RWPE1 (cell line): ENCODE results near the gene EFS.
"Not testable (repeated sequence)": the region's sequence is repeated elsewhere in the genome, so short reads cannot be mapped to it uniquely, and the experiment has no call there.

Experiments used
- CTCF ChIA-PET: fragments of 350-600 bp; sonication (Branson Sonifier 250); formaldehyde crosslinking; extraction: SDS; loops from one replicate; lab custom pipeline; 2021; lab: Yijun Ruan, JAX
- POLR2A ChIA-PET: fragments of 400-600 bp; formaldehyde crosslinking; extraction: SDS; loops from one replicate; lab custom pipeline; 2020; ENCODE audit warnings: antibody characterized with exemption; ENCODE audit not compliant: low non-redundant PET; lab: Yijun Ruan, JAX
- DNase-seq: peaks from one replicate; pipeline ENCODE4 v3.0.0; 2012; ENCODE audit warnings: low spot score
- H3K27ac ChIP-seq: fragments of 450-650 bp; 2 replicates; pipeline ENCODE4 v1.5.1; 2017
- TF ChIP-seq, protein P1 (sequence below): fragments of 450-650 bp; conservative IDR thresholded peaks from 2 replicates; pipeline ENCODE4 v1.5.1; 2017; ENCODE audit warnings: low read depth, mild to moderate bottlenecking

The EFS gene

DNA sequence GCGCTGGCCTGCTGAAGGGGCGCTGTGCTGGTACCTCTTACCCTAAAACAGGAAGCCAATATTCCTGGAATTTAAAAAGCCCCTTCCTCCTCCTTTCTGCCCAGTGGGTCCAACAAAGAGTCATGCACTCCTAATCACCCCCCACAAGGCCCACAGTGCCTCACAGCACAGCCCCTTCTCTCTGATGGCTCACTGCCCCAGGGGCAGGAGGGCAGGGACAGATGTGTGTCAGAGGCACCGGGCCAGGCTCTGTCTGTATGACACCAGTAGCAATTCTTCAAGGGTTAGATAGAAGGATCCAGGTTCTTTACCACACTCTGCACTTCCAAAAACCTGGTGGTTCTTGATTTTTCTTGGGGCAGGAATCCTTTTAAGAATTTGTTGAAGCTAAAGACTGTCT, 34.2 kb upstream of the EFS start:
- TF ChIP-seq, protein P1, sequence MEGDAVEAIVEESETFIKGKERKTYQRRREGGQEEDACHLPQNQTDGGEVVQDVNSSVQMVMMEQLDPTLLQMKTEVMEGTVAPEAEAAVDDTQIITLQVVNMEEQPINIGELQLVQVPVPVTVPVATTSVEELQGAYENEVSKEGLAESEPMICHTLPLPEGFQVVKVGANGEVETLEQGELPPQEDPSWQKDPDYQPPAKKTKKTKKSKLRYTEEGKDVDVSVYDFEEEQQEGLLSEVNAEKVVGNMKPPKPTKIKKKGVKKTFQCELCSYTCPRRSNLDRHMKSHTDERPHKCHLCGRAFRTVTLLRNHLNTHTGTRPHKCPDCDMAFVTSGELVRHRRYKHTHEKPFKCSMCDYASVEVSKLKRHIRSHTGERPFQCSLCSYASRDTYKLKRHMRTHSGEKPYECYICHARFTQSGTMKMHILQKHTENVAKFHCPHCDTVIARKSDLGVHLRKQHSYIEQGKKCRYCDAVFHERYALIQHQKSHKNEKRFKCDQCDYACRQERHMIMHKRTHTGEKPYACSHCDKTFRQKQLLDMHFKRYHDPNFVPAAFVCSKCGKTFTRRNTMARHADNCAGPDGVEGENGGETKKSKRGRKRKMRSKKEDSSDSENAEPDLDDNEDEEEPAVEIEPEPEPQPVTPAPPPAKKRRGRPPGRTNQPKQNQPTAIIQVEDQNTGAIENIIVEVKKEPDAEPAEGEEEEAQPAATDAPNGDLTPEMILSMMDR, result no peak
- CTCF ChIA-PET, result no interaction called here
- no peak overlapping the region for H3K27ac ChIP-seq
- POLR2A ChIA-PET, result no interaction called here
- no peak for DNase-seq

DNA sequence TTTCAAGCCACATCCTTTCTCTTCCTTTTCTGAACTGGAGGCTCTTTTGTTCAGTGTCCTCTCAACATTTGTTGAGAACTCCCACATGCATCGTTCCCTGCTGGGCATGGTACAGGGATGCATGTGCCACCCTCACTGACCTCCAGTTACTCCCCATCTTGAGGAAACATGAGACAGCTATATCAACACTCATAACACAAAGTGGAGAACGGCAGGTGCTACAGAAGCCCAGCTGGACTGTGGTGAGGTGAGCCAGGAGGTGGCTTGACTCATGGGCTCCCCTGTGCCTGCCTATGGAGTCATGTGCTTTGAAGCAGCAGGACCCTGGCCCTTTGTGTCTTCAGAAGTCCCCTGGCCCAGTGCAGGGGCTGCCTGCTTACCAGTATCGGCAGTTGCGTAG, 33.4 kb upstream of the EFS start:
- no peak overlapping the region for H3K27ac ChIP-seq
- POLR2A ChIA-PET, result no interaction called here
- CTCF ChIA-PET, result no interaction called here
- TF ChIP-seq, protein P1, result no peak
- no peak for DNase-seq

DNA sequence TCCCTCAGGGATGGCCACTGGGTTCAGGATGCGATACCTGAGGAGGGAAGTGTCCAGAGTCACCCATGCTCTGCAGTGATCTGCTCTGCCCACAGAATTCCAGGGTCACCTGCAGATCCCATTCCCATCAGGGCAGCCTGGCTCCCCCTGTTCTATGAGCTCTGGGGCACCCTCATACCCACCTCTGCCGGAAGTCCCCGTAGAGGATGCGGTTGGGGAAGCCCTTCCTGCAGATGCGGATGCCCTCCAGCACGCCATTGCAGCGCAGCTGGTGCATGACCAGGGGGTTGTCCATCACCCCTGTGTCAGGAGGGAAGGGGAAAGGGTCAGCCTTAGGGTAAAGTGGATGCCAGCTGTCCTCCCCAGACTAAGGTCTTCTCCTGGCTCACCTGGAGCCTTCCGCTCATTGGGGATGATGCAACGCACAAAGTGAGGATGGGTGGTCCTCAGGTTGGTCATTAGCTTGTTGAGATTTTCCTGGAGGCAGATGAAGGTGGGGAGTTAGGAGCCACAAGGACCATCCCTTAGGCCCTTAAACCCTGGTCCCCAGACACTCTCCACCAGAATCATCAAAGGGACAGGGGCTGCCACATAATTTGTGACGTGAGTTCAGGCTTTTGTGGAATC, 31.9 kb upstream of the EFS start:
- no peak overlapping the region for H3K27ac ChIP-seq
- TF ChIP-seq, protein P1, result no peak
- no peak for DNase-seq
- POLR2A ChIA-PET, result no interaction called here
- CTCF ChIA-PET, result no interaction called here

DNA sequence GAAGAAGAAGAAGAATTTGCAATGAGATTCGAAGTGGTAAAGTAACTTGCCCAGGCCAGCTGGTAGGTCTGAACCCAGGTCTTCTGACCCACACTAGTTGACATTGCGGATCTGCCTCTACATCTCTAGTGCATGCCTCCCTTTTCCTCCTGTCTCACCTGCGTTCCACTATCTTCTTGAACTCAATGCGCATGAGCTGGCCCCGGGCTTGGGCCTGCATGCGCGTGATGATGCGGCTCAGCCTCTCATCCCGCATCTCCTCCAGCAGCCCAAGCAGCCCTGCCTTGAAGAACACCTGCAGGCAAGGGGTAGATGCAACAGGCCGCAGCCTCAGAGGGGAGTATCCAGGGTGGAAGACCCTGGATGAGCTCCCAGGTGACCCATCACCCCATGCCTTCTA, 31.2 kb upstream of the EFS start:
- H3K27ac ChIP-seq, result no peak overlapping the region
- ChIA-PET CTCF (no interaction called here), POLR2A (no interaction called here)
- no peak for DNase-seq
- TF ChIP-seq, protein P1, result no peak

DNA sequence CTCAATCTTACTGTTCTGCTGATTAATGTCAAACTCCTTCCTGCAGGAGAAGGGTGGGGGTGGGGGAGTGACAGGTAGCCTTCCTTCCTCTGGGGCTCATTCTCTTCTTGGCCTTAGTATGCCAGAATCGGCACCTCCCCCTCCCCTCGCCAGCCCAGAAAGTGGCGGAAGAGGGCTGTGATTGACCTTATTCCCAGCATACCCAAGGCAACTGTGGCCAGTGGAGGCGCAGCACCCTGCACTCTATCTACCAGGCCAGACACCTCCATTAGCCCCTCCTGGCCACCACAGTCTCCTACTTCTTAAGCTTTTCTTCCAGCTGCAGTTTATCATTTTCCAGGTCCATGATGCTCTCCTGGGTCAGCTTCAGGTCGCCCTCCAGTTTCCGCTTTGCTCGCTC, 27.6 kb upstream of the EFS start:
- CTCF ChIA-PET, result interaction anchor here (1.0 to 1.5 kb wide), 3 partner anchors 13 to 239 kb away, joined by 3 to 8 read pairs (median 6); no protein-coding TSS in a partner anchor

DNA sequence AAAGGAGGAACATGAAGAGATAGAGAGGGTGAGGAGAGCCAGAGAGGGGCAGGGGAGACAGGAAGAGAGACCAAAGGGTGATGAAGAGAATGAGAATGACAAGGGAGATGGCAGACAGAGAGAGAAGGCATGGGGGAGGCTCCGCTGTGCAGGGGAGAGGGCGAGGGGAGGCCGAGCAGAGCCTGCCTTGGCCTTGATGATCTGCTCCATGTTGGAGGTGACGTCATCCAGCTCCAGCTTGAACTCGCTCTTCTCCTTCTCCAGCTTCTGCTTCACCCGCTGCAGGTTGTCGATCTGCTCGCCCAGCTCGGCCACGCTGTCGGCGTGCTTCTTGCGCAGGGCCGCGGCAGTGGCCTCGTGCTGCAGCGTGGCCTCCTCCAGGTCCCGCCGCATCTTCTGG, 24.9 kb upstream of the EFS start:
- CTCF ChIA-PET, result interaction anchor here (0.6 kb wide), 1 partner anchor 96 kb away, joined by 4 read pairs; no protein-coding TSS in a partner anchor
- DNase-seq, POLR2A ChIA-PET, H3K27ac ChIP-seq: not testable (repeated sequence)

More for the DNA sequence above, 27.6 kb upstream of the EFS start:
- POLR2A ChIA-PET, result no interaction called here
- no peak overlapping the region for H3K27ac ChIP-seq
- DNase-seq, result no peak
- TF ChIP-seq, protein P1, result no peak

DNA sequence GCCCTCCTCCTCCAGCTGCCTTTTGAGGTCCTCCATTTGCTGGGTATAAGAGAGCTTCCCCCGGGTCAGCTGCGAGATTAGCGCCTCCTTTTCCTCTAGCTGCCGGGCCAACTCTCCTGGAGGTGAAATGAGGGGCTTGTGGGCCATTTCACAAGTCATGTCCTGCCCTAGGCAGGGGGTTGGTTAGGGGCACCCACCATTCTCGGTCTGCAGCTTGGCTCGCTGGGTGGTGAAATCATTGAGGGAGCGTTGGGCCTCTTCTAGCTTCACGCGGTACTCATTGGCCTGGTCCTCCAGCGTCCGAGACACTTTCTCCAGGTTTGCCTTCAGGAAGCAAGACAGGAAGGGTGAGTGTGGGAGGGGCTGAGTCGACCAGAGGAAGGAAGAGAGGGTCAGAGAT, 24.4 kb upstream of the EFS start:
- DNase-seq, result no peak
- TF ChIP-seq, protein P1, result no peak
- H3K27ac ChIP-seq, result no peak overlapping the region
- ChIA-PET POLR2A (no interaction called here), CTCF (interaction anchor here (1.6 kb wide), 1 partner anchor 9 kb away, joined by 8 read pairs; no protein-coding TSS in a partner anchor)
